RWPE2 (cell line): ENCODE results near the gene SRSF10.
"Not testable (repeated sequence)": the region's sequence is repeated elsewhere in the genome, so short reads cannot be mapped to it uniquely, and the experiment has no call there.

Experiments used
- ATAC-seq: fragments of 200-7000 bp; cut with Tn5 transposase; 3 replicates; pipeline ENCODE4 v1.9.1; 2021; ENCODE audit warnings: low read depth
- DNase-seq: peaks from one replicate; pipeline ENCODE4 v3.0.0-alpha.2; 2020; ENCODE audit warnings: low spot score
- H3K27ac ChIP-seq: fragments of 450-650 bp; 2 replicates; pipeline ENCODE4 v1.5.1; 2017; ENCODE audit warnings: mild to moderate bottlenecking; ENCODE audit not compliant: poor library complexity, severe bottlenecking
- H3K27me3 ChIP-seq: fragments of 250-450 bp; sonication (Bioruptor Pico); 2 replicates; pipeline ENCODE4 v1.5.1; 2021; ENCODE audit warnings: mild to moderate bottlenecking, moderate library complexity; ENCODE audit not compliant: insufficient read depth, poor library complexity, severe bottlenecking
- H3K36me3 ChIP-seq: fragments of 250-450 bp; sonication (Bioruptor Pico); 2 replicates; pipeline ENCODE4 v1.5.1; 2020; ENCODE audit warnings: low read depth, mild to moderate bottlenecking, moderate library complexity
- H3K4me1 ChIP-seq: fragments of 250-450 bp; sonication (Bioruptor Pico); 2 replicates; pipeline ENCODE4 v1.5.1; 2021; ENCODE audit warnings: mild to moderate bottlenecking, moderate library complexity; ENCODE audit not compliant: insufficient read depth, poor library complexity, severe bottlenecking
- H3K4me3 ChIP-seq: fragments of 250-450 bp; sonication (Bioruptor Pico); 2 replicates; pipeline ENCODE4 v1.5.1; 2021; ENCODE audit warnings: mild to moderate bottlenecking, moderate library complexity; ENCODE audit not compliant: severe bottlenecking
- H3K9me3 ChIP-seq: fragments of 250-450 bp; sonication (Bioruptor Pico); 2 replicates; pipeline ENCODE4 v1.5.1; 2021; ENCODE audit warnings: mild to moderate bottlenecking, moderate library complexity; ENCODE audit not compliant: severe bottlenecking
- CTCF ChIP-seq: fragments of 450-650 bp; IDR thresholded peaks from one replicate; pipeline ENCODE4 v1.5.1; 2017; ENCODE audit warnings: mild to moderate bottlenecking, moderate library complexity; ENCODE audit not compliant: poor library complexity, severe bottlenecking

SRSF10 gene

GRCh38 chr1:24020470-24020869 is 40.3 kb upstream of the SRSF10 start:
- Histone ChIP-seq H3K4me3 (no peak overlapping the region), H3K36me3 (no peaks in the 10 kb centered on the region), H3K4me1 (peaks cover 25% of the 10 kb centered on the region), H3K9me3 (no peaks in the 10 kb centered on the region), H3K27me3 (no peaks in the 10 kb centered on the region), H3K27ac (peak overlapping the region; percentile 78)
- TF ChIP-seq CTCF: no peak
- ATAC-seq (no peak), DNase-seq (no peak)

GRCh38 chr1:24020025-24020424 is 39.9 kb upstream of the SRSF10 start:
- DNase-seq (no peak), ATAC-seq (no peak)
- no peaks in the 10 kb centered on the region for H3K36me3 ChIP-seq
- H3K4me1 ChIP-seq: peaks cover 25% of the 10 kb centered on the region
- no peaks in the 10 kb centered on the region for H3K9me3 ChIP-seq
- peak overlapping the region; percentile 78 for H3K27ac ChIP-seq
- TF ChIP-seq CTCF: no peak
- H3K4me3 ChIP-seq: no peak overlapping the region
- H3K27me3 ChIP-seq: no peaks in the 10 kb centered on the region

- Histone ChIP-seq H3K4me3 (no peak overlapping the region), H3K27ac (peak overlapping the region; percentile 78), H3K36me3 (no peaks in the 10 kb centered on the region), H3K9me3 (no peaks in the 10 kb centered on the region), H3K27me3 (no peaks in the 10 kb centered on the region), H3K4me1 (peaks cover 25% of the 10 kb centered on the region)
- no peak for TF ChIP-seq CTCF
- peak; percentile 86 for ATAC-seq
- peak; percentile 96 for DNase-seq
Observed at GRCh38 chr1:24018611-24019580, 38.8 kb upstream of the SRSF10 start.

GRCh38 chr1:24015221-24016210 is 35.4 kb upstream of the SRSF10 start:
- TF ChIP-seq CTCF: no peak
- ATAC-seq (no peak), DNase-seq (no peak)
- Histone ChIP-seq H3K27me3 (no peaks in the 10 kb centered on the region), H3K27ac (no peak overlapping the region), H3K9me3 (no peaks in the 10 kb centered on the region), H3K4me1 (peaks cover 14% of the 10 kb centered on the region), H3K36me3 (no peaks in the 10 kb centered on the region), H3K4me3 (no peak overlapping the region)

GRCh38 chr1:24012878-24013277 is 32.8 kb upstream of the SRSF10 start:
- not testable (repeated sequence) for H3K27me3 ChIP-seq, H3K9me3 ChIP-seq, H3K36me3 ChIP-seq, ATAC-seq, H3K4me3 ChIP-seq, DNase-seq, H3K27ac ChIP-seq
- H3K4me1 ChIP-seq: peaks cover 21% of the 10 kb centered on the region
